NCI-H128 (cell line): Measurements from ENCODE around the gene CMTM4.
"Not testable (repeated sequence)": the region's sequence is repeated elsewhere in the genome, so short reads cannot be mapped to it uniquely, and the experiment has no call there.

Experiments
- DNase-seq: peaks from one replicate; lab custom pipeline; 2025; ENCODE audit not compliant: unreplicated experiment; lab: John Stamatoyannopoulos, UW

CMTM4 gene

GRCh38 chr16:66676599-66676998 is 19.9 kb downstream of the CMTM4 start:
- no peak for DNase-seq

GRCh38 chr16:66673691-66674090 is 22.9 kb downstream of the CMTM4 start:
- DNase-seq: no peak

GRCh38 chr16:66670691-66671388 is 25.7 kb downstream of the CMTM4 start:
- DNase-seq: no peak

GRCh38 chr16:66668777-66669444 is 27.6 kb downstream of the CMTM4 start:
- no peak for DNase-seq

- DNase-seq: no peak
Measured at GRCh38 chr16:66667944-66668343, 28.6 kb downstream of the CMTM4 start.

- no peak for DNase-seq
Measured at GRCh38 chr16:66662445-66663194, 33.9 kb downstream of the CMTM4 start.

GRCh38 chr16:66661671-66662346 is 34.7 kb downstream of the CMTM4 start:
- DNase-seq: not testable (repeated sequence)

GRCh38 chr16:66661210-66661560 is 35.4 kb downstream of the CMTM4 start:
- no peak for DNase-seq

GRCh38 chr16:66660422-66661209 is 35.9 kb downstream of the CMTM4 start:
- DNase-seq: no peak

- DNase-seq: no peak
Measured at GRCh38 chr16:66658860-66659190, 37.7 kb downstream of the CMTM4 start.

- DNase-seq: no peak
Measured at GRCh38 chr16:66658143-66658859, 38.2 kb downstream of the CMTM4 start.

GRCh38 chr16:66656547-66656946 is 40.0 kb downstream of the CMTM4 start:
- DNase-seq: no peak

- DNase-seq: no peak
Measured at GRCh38 chr16:66653581-66654350, 42.8 kb downstream of the CMTM4 start.

GRCh38 chr16:66652661-66653360 is 43.7 kb downstream of the CMTM4 start:
- DNase-seq: no peak

- DNase-seq: no peak
Measured at GRCh38 chr16:66651965-66652364, 44.6 kb downstream of the CMTM4 start.

GRCh38 chr16:66651474-66651765 is 45.1 kb downstream of the CMTM4 start:
- no peak for DNase-seq

- DNase-seq: peak; percentile 59
Measured at GRCh38 chr16:66650707-66651473, 45.7 kb downstream of the CMTM4 start.

GRCh38 chr16:66649636-66650205 is 46.8 kb downstream of the CMTM4 start:
- no peak for DNase-seq
